ENCODE results near the gene RIPOR2. TPM values are rescaled to one million over a fixed set of nuclear protein-coding genes. Genes with fewer than 3 reads are reported as not detected.
A peak's percentile ranks its signal among the peaks of the same experiment; 100 is the strongest.

The RIPOR2 gene
- polyA plus RNA-seq, 3 donors, result 154 to 181 (median 179) TPM

DNA sequence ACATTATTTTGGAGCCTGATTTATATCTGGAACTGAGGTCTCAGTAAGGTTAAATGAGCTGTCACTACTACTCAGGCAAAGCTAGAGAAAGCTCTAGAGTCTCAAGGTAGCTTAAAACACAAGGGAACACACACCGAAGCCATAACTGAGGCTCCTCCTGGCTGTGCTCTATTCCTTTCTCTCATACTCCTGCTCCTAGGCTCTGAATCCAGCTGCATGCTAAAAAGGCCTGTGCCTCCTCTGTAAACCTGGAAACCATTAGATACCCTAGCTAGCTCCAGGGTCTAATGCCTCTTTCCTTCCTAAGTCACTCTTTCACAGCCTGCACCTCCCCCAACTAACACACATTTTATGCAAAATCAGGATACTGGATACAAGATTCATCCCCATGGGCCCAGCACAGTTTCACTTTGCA, 17.1 kb downstream of the RIPOR2 start:
- H3K9me3 ChIP-seq (replicated peaks in 1 of 2; ENCODE audit: control insufficient read depth in 1 of 2, insufficient read depth in 1 of 2, low read length in 2 of 2), result no peaks in the 10 kb centered on the region
- H3K27me3 ChIP-seq (ENCODE audit: control insufficient read depth in 2 of 2, insufficient read depth in 2 of 2, low read length in 2 of 2), result no peaks in the 10 kb centered on the region
- H2AFZ ChIP-seq (ENCODE audit: insufficient read depth, low read depth, low read length, poor library complexity, severe bottlenecking), result no peak overlapping the region
- intact Hi-C loops (cut with micrococcal nuclease), result loop anchor here in 1 of 2 donors (5.0 kb wide), 1 partner anchor 34 kb away; no protein-coding TSS in a partner anchor
- Mint-ChIP-seq H3K9me3 (peaks cover 0 to 2% (median 0%) of the 10 kb centered on the region in 7 donors), H3K4me1 (peaks cover 88% of the 10 kb centered on the region), H3K36me3 (peaks cover 65 to 82% of the 10 kb centered on the region in 2 donors), H3K4me3 (peak overlapping the region; percentile 34 to 57), H3K27me3 (ENCODE audit: low read depth in 3 of 3) (peaks cover 0 to 4% (median 1%) of the 10 kb centered on the region in 3 donors), H3K27ac (peak overlapping the region in 6 of 7 donors; percentile 17 to 86 (median 80))
- H3K4me2 ChIP-seq (replicated peaks; ENCODE audit: extremely low read depth, low read length, poor library complexity, severe bottlenecking), result peak overlapping the region; percentile 21
- H3K36me3 ChIP-seq (replicated peaks in 1 of 2; ENCODE audit: control insufficient read depth in 1 of 2, insufficient read depth in 2 of 2, low read length in 2 of 2), result peaks cover 25 to 70% of the 10 kb centered on the region in 2 donors
- peaks cover 100% of the 10 kb centered on the region for H4K20me1 ChIP-seq (ENCODE audit: insufficient read depth, low read length)
- peaks cover 100% of the 10 kb centered on the region for H3K79me2 ChIP-seq (ENCODE audit: insufficient read depth, low read length)
- peak overlapping the region in 1 of 3 experiments; percentile 6 for H3K4me3 ChIP-seq (replicated peaks in 1 of 3; ENCODE audit: low read depth in 2 of 3, low read length in 3 of 3)
- H3K27ac ChIP-seq (ENCODE audit: low read depth in 1 of 2, low read length in 2 of 2), result peak overlapping the region; percentile 30 to 69
- no peak for DNase-seq
- TF ChIP-seq, protein P1, sequence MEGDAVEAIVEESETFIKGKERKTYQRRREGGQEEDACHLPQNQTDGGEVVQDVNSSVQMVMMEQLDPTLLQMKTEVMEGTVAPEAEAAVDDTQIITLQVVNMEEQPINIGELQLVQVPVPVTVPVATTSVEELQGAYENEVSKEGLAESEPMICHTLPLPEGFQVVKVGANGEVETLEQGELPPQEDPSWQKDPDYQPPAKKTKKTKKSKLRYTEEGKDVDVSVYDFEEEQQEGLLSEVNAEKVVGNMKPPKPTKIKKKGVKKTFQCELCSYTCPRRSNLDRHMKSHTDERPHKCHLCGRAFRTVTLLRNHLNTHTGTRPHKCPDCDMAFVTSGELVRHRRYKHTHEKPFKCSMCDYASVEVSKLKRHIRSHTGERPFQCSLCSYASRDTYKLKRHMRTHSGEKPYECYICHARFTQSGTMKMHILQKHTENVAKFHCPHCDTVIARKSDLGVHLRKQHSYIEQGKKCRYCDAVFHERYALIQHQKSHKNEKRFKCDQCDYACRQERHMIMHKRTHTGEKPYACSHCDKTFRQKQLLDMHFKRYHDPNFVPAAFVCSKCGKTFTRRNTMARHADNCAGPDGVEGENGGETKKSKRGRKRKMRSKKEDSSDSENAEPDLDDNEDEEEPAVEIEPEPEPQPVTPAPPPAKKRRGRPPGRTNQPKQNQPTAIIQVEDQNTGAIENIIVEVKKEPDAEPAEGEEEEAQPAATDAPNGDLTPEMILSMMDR (IDR thresholded peaks at IDR 0.05), result no peak
- peaks cover 56 to 70% of the 10 kb centered on the region in 2 donors for H3K4me1 ChIP-seq (ENCODE audit: control insufficient read depth in 1 of 2, insufficient read depth in 2 of 2, low read length in 2 of 2)
- 77% methylated on average over 1 of the region's 1 CpG for WGBS (ENCODE audit: insufficient coverage)
- H3K9ac ChIP-seq (ENCODE audit: insufficient read depth, low read length, poor library complexity, severe bottlenecking), result no peak overlapping the region

DNA sequence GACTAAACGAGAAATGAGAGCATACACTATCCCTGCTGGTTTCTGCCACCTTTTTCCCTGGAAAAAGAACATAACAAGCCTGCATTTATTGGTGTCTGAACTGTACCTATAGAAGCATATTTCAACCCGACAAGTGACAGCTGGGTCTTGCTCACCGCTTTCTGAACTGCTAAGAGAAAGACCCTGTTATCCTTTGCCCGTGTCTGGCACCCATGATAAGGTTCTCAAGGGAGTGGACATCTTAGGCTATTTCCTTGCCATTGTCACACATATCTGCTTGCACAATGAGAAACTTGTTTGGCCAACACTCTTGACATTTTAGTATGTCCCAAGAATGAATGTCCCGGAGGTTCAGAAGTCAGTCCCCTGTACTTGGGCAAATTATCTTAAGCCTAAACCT, 19.3 kb downstream of the RIPOR2 start:
- intact Hi-C loops (cut with micrococcal nuclease), result loop anchor here in 1 of 2 donors (5.0 kb wide), 1 partner anchor 36 kb away; no protein-coding TSS in a partner anchor
- peaks cover 28 to 88% of the 10 kb centered on the region in 2 donors for H3K36me3 ChIP-seq (replicated peaks in 1 of 2; ENCODE audit: control insufficient read depth in 1 of 2, insufficient read depth in 2 of 2, low read length in 2 of 2)
- Mint-ChIP-seq H3K4me1 (peaks cover 90% of the 10 kb centered on the region), H3K4me3 (no peak overlapping the region), H3K27ac (peak overlapping the region in 1 of 7 donors; percentile 76), H3K36me3 (peaks cover 82 to 90% of the 10 kb centered on the region in 2 donors), H3K9me3 (peaks cover 0 to 4% (median 0%) of the 10 kb centered on the region in 7 donors), H3K27me3 (ENCODE audit: low read depth in 3 of 3) (peaks cover 0 to 2% (median 1%) of the 10 kb centered on the region in 3 donors)
- H3K9ac ChIP-seq (ENCODE audit: insufficient read depth, low read length, poor library complexity, severe bottlenecking), result no peak overlapping the region
- H2AFZ ChIP-seq (ENCODE audit: insufficient read depth, low read depth, low read length, poor library complexity, severe bottlenecking), result no peak overlapping the region
- no peaks in the 10 kb centered on the region for H3K9me3 ChIP-seq (replicated peaks in 1 of 2; ENCODE audit: control insufficient read depth in 1 of 2, insufficient read depth in 1 of 2, low read length in 2 of 2)
- no peak overlapping the region for H3K4me2 ChIP-seq (replicated peaks; ENCODE audit: extremely low read depth, low read length, poor library complexity, severe bottlenecking)
- peaks cover 100% of the 10 kb centered on the region for H3K79me2 ChIP-seq (ENCODE audit: insufficient read depth, low read length)
- no peak overlapping the region for H3K27ac ChIP-seq (ENCODE audit: low read depth in 1 of 2, low read length in 2 of 2)
- peaks cover 100% of the 10 kb centered on the region for H4K20me1 ChIP-seq (ENCODE audit: insufficient read depth, low read length)
- no peaks in the 10 kb centered on the region for H3K27me3 ChIP-seq (ENCODE audit: control insufficient read depth in 2 of 2, insufficient read depth in 2 of 2, low read length in 2 of 2)
- DNase-seq, result no peak
- no peak overlapping the region for H3K4me3 ChIP-seq (replicated peaks in 1 of 3; ENCODE audit: low read depth in 2 of 3, low read length in 3 of 3)
- TF ChIP-seq, protein P1 (IDR thresholded peaks at IDR 0.05), result no peak
- peaks cover 57 to 70% of the 10 kb centered on the region in 2 donors for H3K4me1 ChIP-seq (ENCODE audit: control insufficient read depth in 1 of 2, insufficient read depth in 2 of 2, low read length in 2 of 2)
- 97% methylated on average over 5 of the region's 5 CpGs for WGBS (ENCODE audit: insufficient coverage)

Measured in CD14-positive monocyte (primary cell).